Vagina (tissue), 2 donors: ENCODE data around the gene APBA3. TPM values are rescaled to one million over a fixed set of nuclear protein-coding genes. Genes with fewer than 3 reads are reported as not detected.

Source experiments
- DNase-seq, 2 donors: peaks; one replicate each; pipeline ENCODE4 v3.0.0-alpha.2; 2017; ENCODE audit errors: extremely low spot score in 2 of 2
- H3K27ac ChIP-seq: fragments of 200-600 bp; sonication (generic); one replicate; pipeline ENCODE4 v1.5.1; 2019
- H3K27me3 ChIP-seq: fragments of 200-600 bp; sonication (generic); one replicate; pipeline ENCODE4 v1.5.1; 2019
- H3K36me3 ChIP-seq, 2 donors: fragments of 200-600 bp; sonication (generic); one replicate each; pipeline ENCODE4 v1.5.1; 2017 to 2019
- H3K4me1 ChIP-seq: fragments of 200-600 bp; sonication (generic); one replicate; pipeline ENCODE4 v1.5.1; 2019
- H3K4me3 ChIP-seq, 2 donors: fragments of 200-600 bp; sonication (generic); 1 replicate in 1 of 2; 2 replicates in 1 of 2; pipeline ENCODE4 v1.5.1; 2016 to 2019
- H3K9me3 ChIP-seq: fragments of 200-600 bp; sonication (generic); one replicate; pipeline ENCODE4 v1.5.1; 2019
- CTCF ChIP-seq, 3 experiments: fragments of 450-650 bp in 2 of 3; fragments of 200-600 bp in 1 of 3; sonication (generic) in 1 of 3; IDR thresholded peaks; one replicate each; pipeline ENCODE4 v1.5.1; 2017 to 2019; ENCODE audit warnings: antibody characterized with exemption in 3 of 3, mild to moderate bottlenecking in 2 of 3, moderate library complexity in 2 of 3
- POLR2A ChIP-seq, 2 donors: fragments of 450-650 bp; IDR thresholded peaks; one replicate each; pipeline ENCODE4 v1.6.1; 2017; ENCODE audit warnings: antibody characterized with exemption in 2 of 2, mild to moderate bottlenecking in 2 of 2, moderate library complexity in 2 of 2
- POLR2AphosphoS5 ChIP-seq, 2 donors: sonication (generic); formaldehyde crosslinking; IDR thresholded peaks; one replicate each; pipeline ENCODE4 v1.9.0; 2017; ENCODE audit warnings: antibody characterized with exemption in 2 of 2, mild to moderate bottlenecking in 2 of 2, low read depth in 1 of 2; ENCODE audit not compliant: insufficient read depth in 1 of 2
- intact Hi-C: fragments of 100-400 bp; cut with DNase I; formaldehyde crosslinking; loops from one replicate; pipeline ENCODE4 v1.15.1; 2023
- small RNA-seq: library from RNA; depleted of rRNA; stranded (forward); fragments of <200 nt; gene quantifications from one replicate; pipeline ENCODE3, GENCODE V24; 2016
- total RNA-seq: library from RNA; depleted of rRNA; stranded (reverse); fragments of >200 nt; gene quantifications from one replicate; pipeline ENCODE4 v1.2.3, GENCODE V29; 2016

The APBA3 gene
- total RNA-seq, 1 donor from 2014 or later: 46.2 TPM

DNA sequence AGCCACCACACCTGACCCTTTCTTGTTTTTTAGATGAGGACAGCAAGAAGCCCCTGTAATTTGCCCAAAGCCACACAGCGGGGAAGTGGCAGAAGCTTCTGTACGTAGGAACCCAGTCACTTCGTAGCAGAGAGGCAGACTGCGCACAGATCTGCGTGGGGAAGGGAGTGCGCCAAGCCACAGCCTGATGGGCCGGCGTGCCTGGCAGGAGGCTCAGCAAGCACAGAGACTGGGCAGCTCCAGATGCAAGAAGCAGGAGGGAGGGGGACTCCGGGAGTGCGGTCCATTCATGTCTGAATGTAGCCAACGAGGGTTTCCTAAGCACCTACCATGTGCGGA is 53.7 kb downstream of the APBA3 start:
- TF ChIP-seq POLR2A (IDR thresholded peaks at IDR 0.05) (no peak), CTCF (IDR thresholded peaks at IDR 0.05) (no peak), POLR2AphosphoS5 (IDR thresholded peaks at IDR 0.05; ENCODE audit: insufficient read depth in 1 of 2, low read depth in 1 of 2) (no peak)
- intact Hi-C loops: loop anchor here (10.0 kb wide), 1 partner anchor 163 kb away; no protein-coding TSS in a partner anchor
- no peaks in the 10 kb centered on the region for H3K36me3 ChIP-seq
- no peak for DNase-seq
- no peaks in the 10 kb centered on the region for H3K9me3 ChIP-seq
- no peak overlapping the region for H3K4me3 ChIP-seq
- no peaks in the 10 kb centered on the region for H3K27me3 ChIP-seq
- H3K4me1 ChIP-seq: peaks cover 10% of the 10 kb centered on the region
- H3K27ac ChIP-seq: no peak overlapping the region

GRCh38 chr19:3701200-3701599 is 60.3 kb downstream of the APBA3 start:
- TF ChIP-seq POLR2A (IDR thresholded peaks at IDR 0.05) (no peak), CTCF (IDR thresholded peaks at IDR 0.05) (no peak), POLR2AphosphoS5 (IDR thresholded peaks at IDR 0.05; ENCODE audit: insufficient read depth in 1 of 2, low read depth in 1 of 2) (no peak)
- no peaks in the 10 kb centered on the region for H3K36me3 ChIP-seq
- no peak for DNase-seq
- H3K27ac ChIP-seq: no peak overlapping the region
- H3K4me1 ChIP-seq: peaks cover 34% of the 10 kb centered on the region
- no peak overlapping the region for H3K4me3 ChIP-seq
- no peaks in the 10 kb centered on the region for H3K27me3 ChIP-seq
- intact Hi-C loops: loop anchor here (10.0 kb wide), 1 partner anchor 156 kb away; no protein-coding TSS in a partner anchor
- H3K9me3 ChIP-seq: no peaks in the 10 kb centered on the region

Small RNAs within 50 kb of the gene (small RNA-seq; reads per million reads assigned to genes)
- not detected for gene AC005777.1

Other genes starting within 250 kb of the APBA3 start
- not detected for gene TEKTIP1, start 222.5 kb downstream of the APBA3 start, total RNA-seq
- gene MFSD12, start 204.1 kb downstream of the APBA3 start, total RNA-seq: 48.4 TPM
- 92.8 TPM for gene HMG20B, start 188.7 kb downstream of the APBA3 start, total RNA-seq
- gene GIPC3, start 176.2 kb downstream of the APBA3 start, total RNA-seq: 0.25 TPM
- gene TBXA2R, start 154.8 kb downstream of the APBA3 start, total RNA-seq: 1.7 TPM
- 36.3 TPM for gene CACTIN, start 134.9 kb downstream of the APBA3 start, total RNA-seq
- 24.1 TPM for gene PIP5K1C, start 61.2 kb downstream of the APBA3 start, total RNA-seq
- 17.7 TPM for gene TJP3, start 53.3 kb downstream of the APBA3 start, total RNA-seq
- gene MRPL54, start 990 bp upstream of the APBA3 start, total RNA-seq: 30.4 TPM
- gene RAX2, start 10.5 kb upstream of the APBA3 start, total RNA-seq: not detected
- 1.2 TPM for gene MATK, start 24.7 kb upstream of the APBA3 start, total RNA-seq
- gene ZFR2, start 107.3 kb upstream of the APBA3 start, total RNA-seq: not detected
- 0.98 TPM for gene ATCAY, start 119.0 kb upstream of the APBA3 start, total RNA-seq
- not detected for gene NMRK2, start 171.4 kb upstream of the APBA3 start, total RNA-seq
- gene DAPK3, start 209.4 kb upstream of the APBA3 start, total RNA-seq: 62.4 TPM
- 1,702 TPM for gene EEF2, start 223.8 kb upstream of the APBA3 start, total RNA-seq
- gene PIAS4, start 246.0 kb upstream of the APBA3 start, total RNA-seq: 14.0 TPM